A549 (cell line): ENCODE data around the gene UBAP2L. TPM values are rescaled to one million over a fixed set of nuclear protein-coding genes. Genes with fewer than 3 reads are reported as not detected.
"Not testable (repeated sequence)": the region's sequence is repeated elsewhere in the genome, so short reads cannot be mapped to it uniquely, and the experiment has no call there.

Experiments
- ATAC-seq, 2 experiments: fragments of 200-7000 bp in 1 of 2; fragments of >200 bp in 1 of 2; cut with Nextera tagmentation in 1 of 2; cut with Tn5 transposase in 1 of 2; 3 replicates each; pipeline versions ENCODE4 v1.8.0 to v1.9.1; 2018 to 2020; ENCODE audit warnings: mild to moderate bottlenecking in 1 of 2, moderate library complexity in 1 of 2
- CTCF ChIA-PET: fragments of 300-600 bp; sonication (Branson Sonifier 250); formaldehyde crosslinking; extraction: SDS; loops from one replicate; lab custom pipeline; 2021; ENCODE audit warnings: antibody characterized with exemption, inconsistent platforms; lab: Yijun Ruan, JAX
- POLR2A ChIA-PET: fragments of 350-600 bp; formaldehyde crosslinking; extraction: SDS; loops from one replicate; lab custom pipeline; 2021; ENCODE audit warnings: antibody characterized with exemption, inconsistent platforms; lab: Yijun Ruan, JAX
- DNase-seq, 2 experiments: peaks; one replicate each; pipeline versions ENCODE4 v3.0.0 to v3.0.0-alpha.2; 2011 to 2016; ENCODE audit warnings: low read depth in 1 of 2, low spot score in 1 of 2
- FAIRE-seq: peaks from 2 replicates; lab custom pipeline; 2011; peaks lifted over from hg19 to GRCh38; lab: Jason Lieb, UNC
- H3K27ac ChIP-seq, 2 experiments: fragments of >200 bp; sonication (Bioruptor Twin); formaldehyde crosslinking; 3 replicates each; pipeline ENCODE4 v1.5.1; 2016 to 2017
- H3K4me1 ChIP-seq: fragments of >200 bp; sonication (Bioruptor Twin); formaldehyde crosslinking; 3 replicates; pipeline ENCODE4 v1.6.1; 2016
- H3K4me2 ChIP-seq: fragments of >200 bp; sonication (Bioruptor Twin); formaldehyde crosslinking; 3 replicates; pipeline ENCODE4 v1.6.1; 2016
- H3K4me3 ChIP-seq: fragments of >200 bp; sonication (Bioruptor Twin); formaldehyde crosslinking; 3 replicates; pipeline ENCODE4 v1.5.1; 2016
- H3K9me3 ChIP-seq: fragments of >200 bp; sonication (Bioruptor Twin); formaldehyde crosslinking; 3 replicates; pipeline ENCODE4 v1.6.1; 2016
- EHMT2 ChIP-seq: fragments of 200-600 bp; sonication (generic); IDR thresholded peaks from 2 replicates; pipeline ENCODE4 v1.6.1; 2016; ENCODE audit warnings: antibody characterized with exemption, low read depth, mild to moderate bottlenecking, moderate library complexity
- FOXS1 ChIP-seq: fragments of 250-450 bp; sonication (Bioruptor Pico); IDR thresholded peaks from 2 replicates; pipeline ENCODE4 v1.5.0; 2020; ENCODE audit warnings: mild to moderate bottlenecking, moderate library complexity
- HDAC2 ChIP-seq: fragments of 200-600 bp; sonication (generic); IDR thresholded peaks from 2 replicates; pipeline ENCODE4 v1.6.1; 2016
- KDM5A ChIP-seq: fragments of 200-600 bp; sonication (generic); IDR thresholded peaks from 2 replicates; pipeline ENCODE4 v1.6.1; 2016; ENCODE audit warnings: antibody characterized with exemption, mild to moderate bottlenecking
- MAZ ChIP-seq: fragments of 150-350 bp; IDR thresholded peaks from 2 replicates; pipeline ENCODE4 v1.6.1; 2014; ENCODE audit warnings: antibody characterized with exemption, low read depth, low read length, borderline replicate concordance
- MYC ChIP-seq: IDR thresholded peaks from 2 replicates; pipeline ENCODE4 v1.6.1; 2012; ENCODE audit warnings: mild to moderate bottlenecking, inconsistent platforms, low read length, improper control_type of control experiment, borderline replicate concordance
- PHF8 ChIP-seq: fragments of 200-600 bp; sonication (generic); IDR thresholded peaks from 2 replicates; pipeline ENCODE4 v1.6.1; 2016; ENCODE audit warnings: low read depth, mild to moderate bottlenecking, antibody characterized with exemption, moderate library complexity, borderline replicate concordance
- RCOR1 ChIP-seq: fragments of 150-350 bp; IDR thresholded peaks from 2 replicates; pipeline ENCODE4 v1.6.1; 2014; ENCODE audit warnings: antibody characterized with exemption, low read length, low read depth
- WGBS: methylation state at CpG from one replicate; pipeline ENCODE4 v1.1.6; 2017; ENCODE audit errors: missing lambda C conversion rate; 5-methylcytosine and 5-hydroxymethylcytosine counted together
- polyA plus RNA-seq, 4 experiments: library from polyadenylated mRNA; depleted of rRNA in 3 of 4; stranded (reverse); fragments of >200 nt; fragmentation: RNase III in 1 of 4; extraction: RNeasy Plus Mini Kit Qiagen cat#74134 plus additional on column Dnase treatment in 1 of 4; gene quantifications; 2 replicates in 3 of 4; 3 replicates in 1 of 4; pipeline ENCODE4 v1.2.3, GENCODE V29; 2011 to 2017
- TF ChIP-seq, protein P1 (sequence below): fragments of >200 bp; sonication (Bioruptor Twin); formaldehyde crosslinking; IDR thresholded peaks from 3 replicates; pipeline ENCODE4 v1.6.1; 2016
- TF ChIP-seq, protein P2 (sequence below): fragments of >200 bp; sonication (Bioruptor Twin); formaldehyde crosslinking; IDR thresholded peaks from 2 replicates; pipeline ENCODE4 v1.6.1; 2016
- TF ChIP-seq, protein P3 (sequence below): fragments of 200-600 bp; sonication (generic); IDR thresholded peaks from 2 replicates; pipeline ENCODE4 v1.6.1; 2016; ENCODE audit warnings: antibody characterized with exemption, mild to moderate bottlenecking, moderate library complexity
- TF ChIP-seq, protein P4 (sequence below): IDR thresholded peaks from 2 replicates; pipeline ENCODE4 v1.6.1; 2012; ENCODE audit warnings: low read depth, borderline replicate concordance

Gene UBAP2L
- polyA plus RNA-seq, 2 of the 4 experiments (the other 2 are of a cell fraction): 169 TPM

DNA sequence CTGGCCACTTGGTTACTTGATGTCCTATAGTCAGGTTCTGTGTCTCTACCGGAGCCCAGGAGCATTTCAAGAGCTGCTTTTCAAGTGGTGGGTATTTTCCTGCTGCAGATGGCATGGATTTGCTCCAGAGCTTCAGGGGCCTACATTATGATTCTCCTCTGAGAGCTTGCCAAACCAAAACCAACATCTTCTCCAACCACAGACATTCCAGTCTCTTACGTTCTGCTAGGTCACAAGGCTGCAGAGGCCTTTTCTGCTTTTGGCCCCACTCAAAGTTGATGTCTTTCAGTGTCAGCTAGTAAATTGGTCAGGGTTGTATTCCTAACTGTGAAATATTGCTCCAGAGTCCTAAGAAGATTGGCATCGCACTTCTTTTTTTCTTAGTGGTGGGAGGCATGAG lies 85.4 kb downstream of the UBAP2L start:
- 91% methylated on average over 3 of the region's 3 CpGs for WGBS
- Histone ChIP-seq H3K4me2 (no peak overlapping the region), H3K9me3 (no peaks in the 10 kb centered on the region), H3K4me3 (no peak overlapping the region), H3K4me1 (no peaks in the 10 kb centered on the region), H3K27ac (no peak overlapping the region)
- TF ChIP-seq PHF8 (no peak), HDAC2 (no peak), MYC (no peak), FOXS1 (CRISPR knock-in tag) (no peak), MAZ (no peak), EHMT2 (no peak), KDM5A (no peak), RCOR1 (no peak)
- TF ChIP-seq, protein P1, sequence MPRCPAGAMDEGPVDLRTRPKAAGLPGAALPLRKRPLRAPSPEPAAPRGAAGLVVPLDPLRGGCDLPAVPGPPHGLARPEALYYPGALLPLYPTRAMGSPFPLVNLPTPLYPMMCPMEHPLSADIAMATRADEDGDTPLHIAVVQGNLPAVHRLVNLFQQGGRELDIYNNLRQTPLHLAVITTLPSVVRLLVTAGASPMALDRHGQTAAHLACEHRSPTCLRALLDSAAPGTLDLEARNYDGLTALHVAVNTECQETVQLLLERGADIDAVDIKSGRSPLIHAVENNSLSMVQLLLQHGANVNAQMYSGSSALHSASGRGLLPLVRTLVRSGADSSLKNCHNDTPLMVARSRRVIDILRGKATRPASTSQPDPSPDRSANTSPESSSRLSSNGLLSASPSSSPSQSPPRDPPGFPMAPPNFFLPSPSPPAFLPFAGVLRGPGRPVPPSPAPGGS: no peak
- TF ChIP-seq, protein P2, sequence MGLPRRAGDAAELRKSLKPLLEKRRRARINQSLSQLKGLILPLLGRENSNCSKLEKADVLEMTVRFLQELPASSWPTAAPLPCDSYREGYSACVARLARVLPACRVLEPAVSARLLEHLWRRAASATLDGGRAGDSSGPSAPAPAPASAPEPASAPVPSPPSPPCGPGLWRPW: no peak
- TF ChIP-seq, protein P3, sequence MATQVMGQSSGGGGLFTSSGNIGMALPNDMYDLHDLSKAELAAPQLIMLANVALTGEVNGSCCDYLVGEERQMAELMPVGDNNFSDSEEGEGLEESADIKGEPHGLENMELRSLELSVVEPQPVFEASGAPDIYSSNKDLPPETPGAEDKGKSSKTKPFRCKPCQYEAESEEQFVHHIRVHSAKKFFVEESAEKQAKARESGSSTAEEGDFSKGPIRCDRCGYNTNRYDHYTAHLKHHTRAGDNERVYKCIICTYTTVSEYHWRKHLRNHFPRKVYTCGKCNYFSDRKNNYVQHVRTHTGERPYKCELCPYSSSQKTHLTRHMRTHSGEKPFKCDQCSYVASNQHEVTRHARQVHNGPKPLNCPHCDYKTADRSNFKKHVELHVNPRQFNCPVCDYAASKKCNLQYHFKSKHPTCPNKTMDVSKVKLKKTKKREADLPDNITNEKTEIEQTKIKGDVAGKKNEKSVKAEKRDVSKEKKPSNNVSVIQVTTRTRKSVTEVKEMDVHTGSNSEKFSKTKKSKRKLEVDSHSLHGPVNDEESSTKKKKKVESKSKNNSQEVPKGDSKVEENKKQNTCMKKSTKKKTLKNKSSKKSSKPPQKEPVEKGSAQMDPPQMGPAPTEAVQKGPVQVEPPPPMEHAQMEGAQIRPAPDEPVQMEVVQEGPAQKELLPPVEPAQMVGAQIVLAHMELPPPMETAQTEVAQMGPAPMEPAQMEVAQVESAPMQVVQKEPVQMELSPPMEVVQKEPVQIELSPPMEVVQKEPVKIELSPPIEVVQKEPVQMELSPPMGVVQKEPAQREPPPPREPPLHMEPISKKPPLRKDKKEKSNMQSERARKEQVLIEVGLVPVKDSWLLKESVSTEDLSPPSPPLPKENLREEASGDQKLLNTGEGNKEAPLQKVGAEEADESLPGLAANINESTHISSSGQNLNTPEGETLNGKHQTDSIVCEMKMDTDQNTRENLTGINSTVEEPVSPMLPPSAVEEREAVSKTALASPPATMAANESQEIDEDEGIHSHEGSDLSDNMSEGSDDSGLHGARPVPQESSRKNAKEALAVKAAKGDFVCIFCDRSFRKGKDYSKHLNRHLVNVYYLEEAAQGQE: no peak
- TF ChIP-seq, protein P4, sequence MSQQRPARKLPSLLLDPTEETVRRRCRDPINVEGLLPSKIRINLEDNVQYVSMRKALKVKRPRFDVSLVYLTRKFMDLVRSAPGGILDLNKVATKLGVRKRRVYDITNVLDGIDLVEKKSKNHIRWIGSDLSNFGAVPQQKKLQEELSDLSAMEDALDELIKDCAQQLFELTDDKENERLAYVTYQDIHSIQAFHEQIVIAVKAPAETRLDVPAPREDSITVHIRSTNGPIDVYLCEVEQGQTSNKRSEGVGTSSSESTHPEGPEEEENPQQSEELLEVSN: no peak
- ChIA-PET POLR2A (no interaction called here), CTCF (interaction anchor here (1.1 to 2.9 kb wide), 5 partner anchors 18 to 29 kb away, joined by 3 to 12 read pairs (median 9); no protein-coding TSS in a partner anchor)
- ATAC-seq (no peak), DNase-seq (no peak), FAIRE-seq (no peak)

DNA sequence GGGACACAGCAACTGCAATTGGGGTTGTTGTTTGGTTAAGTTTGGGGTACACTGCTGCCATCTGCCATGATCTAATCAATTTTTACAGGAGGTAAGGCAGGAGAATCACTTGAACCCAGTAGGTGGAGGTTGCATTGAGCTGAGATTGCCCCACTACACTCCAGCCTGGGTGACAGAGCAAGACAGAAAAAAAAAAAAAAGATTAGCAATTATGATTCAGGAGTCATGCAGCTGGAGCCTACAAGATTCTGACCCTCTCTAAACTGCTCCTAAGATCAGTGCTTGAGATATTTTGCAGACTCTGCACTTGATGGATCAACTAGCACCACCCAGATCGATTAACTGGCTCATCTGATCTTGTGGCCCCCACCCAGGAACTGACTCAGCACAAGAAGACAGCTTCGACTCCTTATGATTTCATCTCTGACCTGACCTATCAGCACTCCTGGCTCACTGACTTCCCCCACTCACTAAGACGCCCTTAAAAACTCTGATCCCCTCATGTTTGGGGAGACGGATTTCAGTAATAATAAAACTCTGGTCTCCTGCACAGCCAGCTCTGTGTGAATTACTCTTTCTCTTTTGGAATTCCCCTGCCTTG lies 87.0 kb downstream of the UBAP2L start:
- H3K4me1 ChIP-seq, H3K4me2 ChIP-seq, DNase-seq, ATAC-seq, H3K9me3 ChIP-seq, H3K4me3 ChIP-seq, FAIRE-seq, H3K27ac ChIP-seq, POLR2A ChIA-PET: not testable (repeated sequence)
- 31% methylated on average over 4 of the region's 4 CpGs for WGBS
- CTCF ChIA-PET: interaction anchor here (2.4 to 2.9 kb wide), 2 partner anchors 17 to 27 kb away, joined by 10 to 12 read pairs; no protein-coding TSS in a partner anchor

DNA sequence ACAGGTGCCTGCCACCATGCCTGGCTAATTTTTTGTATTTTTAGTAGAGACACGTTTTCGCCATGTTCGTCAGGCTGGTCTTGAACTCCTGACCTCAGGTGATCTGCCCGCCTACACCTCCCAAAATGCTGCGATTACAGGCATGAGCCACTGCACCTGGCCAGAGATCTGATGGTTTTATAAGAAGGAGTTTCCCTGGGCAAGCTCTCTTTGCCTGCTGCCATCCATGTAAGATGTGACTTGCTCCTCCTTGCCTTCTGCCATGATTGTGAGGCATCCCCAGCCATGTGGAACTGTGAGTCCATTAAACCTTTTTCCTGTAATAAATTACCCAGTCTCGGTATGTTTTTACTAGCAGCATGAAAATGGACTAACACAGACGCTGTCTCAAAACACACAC lies 88.4 kb downstream of the UBAP2L start:
- POLR2A ChIA-PET, DNase-seq, H3K4me2 ChIP-seq, FAIRE-seq, ATAC-seq, H3K9me3 ChIP-seq, H3K4me1 ChIP-seq, H3K4me3 ChIP-seq, H3K27ac ChIP-seq: not testable (repeated sequence)
- CTCF ChIA-PET: interaction anchor here (0.6 to 2.0 kb wide), 4 partner anchors 11 to 204 kb away, joined by 3 to 4 read pairs (median 3); no protein-coding TSS in a partner anchor
- 66% methylated on average over 7 of the region's 7 CpGs for WGBS

DNA sequence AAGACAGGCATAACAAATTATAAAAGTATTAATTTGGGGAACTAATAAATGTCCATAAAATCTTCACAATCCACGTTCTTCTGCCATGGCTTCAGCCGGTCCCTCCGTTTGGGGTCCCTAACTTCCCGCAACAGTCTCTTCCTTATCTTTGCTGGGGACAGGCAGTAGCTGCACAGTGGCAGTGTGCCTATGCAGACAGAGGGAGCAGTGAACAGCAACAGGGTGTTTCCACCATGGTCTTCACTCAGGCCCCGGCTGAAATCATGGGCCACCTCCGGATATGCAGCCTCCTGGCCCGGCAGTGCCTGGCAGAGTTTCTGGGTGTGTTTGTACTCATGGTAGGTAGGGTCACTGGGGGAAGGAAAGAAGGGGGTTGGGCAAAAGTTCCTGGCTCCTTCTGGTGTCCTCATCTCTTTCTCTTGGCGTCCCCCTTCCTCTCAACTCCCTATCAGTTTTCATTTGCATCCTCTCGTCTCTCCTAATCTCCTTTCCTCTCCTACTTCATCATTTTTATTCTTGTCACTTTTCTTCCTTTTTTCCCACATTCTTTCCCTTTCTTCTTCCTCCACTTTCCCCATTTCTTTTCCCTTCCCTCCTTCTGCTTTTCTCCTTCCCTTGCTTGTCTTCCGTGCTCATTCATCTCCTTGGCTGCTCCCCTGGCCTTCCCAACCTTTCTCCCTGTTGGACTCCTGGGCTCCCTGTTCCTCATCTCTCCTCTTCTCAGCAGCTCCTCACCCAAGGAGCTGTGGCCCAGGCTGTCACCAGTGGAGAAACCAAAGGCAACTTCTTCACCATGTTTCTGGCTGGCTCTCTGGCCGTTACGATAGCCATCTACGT lies 91.7 kb downstream of the UBAP2L start:
- H3K4me3 ChIP-seq, DNase-seq, H3K9me3 ChIP-seq, H3K4me1 ChIP-seq, H3K4me2 ChIP-seq, FAIRE-seq, ATAC-seq, POLR2A ChIA-PET, H3K27ac ChIP-seq: not testable (repeated sequence)
- CTCF ChIA-PET: interaction anchor here (1.0 to 4.0 kb wide), 3 partner anchors 11 to 23 kb away, joined by 3 to 19 read pairs (median 4); partner anchors contain the start of gene ATP8B2
- WGBS: 66% methylated on average over 13 of the region's 13 CpGs
